HPDE6-E6E7 (cell line): ENCODE results near the gene ENTPD5.
"Not testable (repeated sequence)": the region's sequence is repeated elsewhere in the genome, so short reads cannot be mapped to it uniquely, and the experiment has no call there.

ENCODE experiments used
- DNase-seq: peaks from one replicate; pipeline ENCODE4 v3.0.0; 2011; ENCODE audit warnings: missing footprints; ENCODE audit errors: extremely low spot score

ENTPD5 gene

DNA sequence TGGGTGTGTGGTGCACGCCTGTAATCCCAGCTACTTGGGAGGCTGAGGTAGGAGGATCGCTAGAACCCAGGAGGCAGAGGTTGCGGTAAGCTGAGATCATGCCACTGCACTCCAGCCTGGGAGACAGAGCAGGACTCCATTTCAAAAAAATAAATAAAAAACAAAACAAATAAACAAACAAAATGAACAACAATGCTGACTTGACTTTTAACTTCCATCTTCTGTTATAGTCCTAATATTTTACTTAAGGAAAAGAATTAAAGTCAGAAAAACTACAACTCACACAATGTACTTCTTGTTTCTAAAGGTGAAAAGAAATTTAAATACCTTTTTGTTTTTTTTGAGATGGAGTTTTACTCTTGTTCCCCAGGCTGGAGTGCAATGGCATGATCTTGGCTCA is 13.4 kb downstream of the ENTPD5 start:
- not testable (repeated sequence) for DNase-seq

- no peak for DNase-seq
These were observed 20.4 kb downstream of the ENTPD5 start for GRCh38 chr14:73998726-73999125.

- DNase-seq, result no peak
These were observed 21.1 kb downstream of the ENTPD5 start for GRCh38 chr14:73997944-73998447.

GRCh38 chr14:73997108-73997943 is 21.8 kb downstream of the ENTPD5 start:
- no peak for DNase-seq

- no peak for DNase-seq
These were observed 22.4 kb downstream of the ENTPD5 start for GRCh38 chr14:73996731-73997107.

- DNase-seq, result no peak
These were observed 23.1 kb downstream of the ENTPD5 start for GRCh38 chr14:73995977-73996378.

GRCh38 chr14:73994926-73995325 is 24.2 kb downstream of the ENTPD5 start:
- DNase-seq, result not testable (repeated sequence)

GRCh38 chr14:73991092-73991491 is 28.0 kb downstream of the ENTPD5 start:
- DNase-seq, result no peak

- not testable (repeated sequence) for DNase-seq
These were observed 30.4 kb downstream of the ENTPD5 start for GRCh38 chr14:73988656-73989055.

DNA sequence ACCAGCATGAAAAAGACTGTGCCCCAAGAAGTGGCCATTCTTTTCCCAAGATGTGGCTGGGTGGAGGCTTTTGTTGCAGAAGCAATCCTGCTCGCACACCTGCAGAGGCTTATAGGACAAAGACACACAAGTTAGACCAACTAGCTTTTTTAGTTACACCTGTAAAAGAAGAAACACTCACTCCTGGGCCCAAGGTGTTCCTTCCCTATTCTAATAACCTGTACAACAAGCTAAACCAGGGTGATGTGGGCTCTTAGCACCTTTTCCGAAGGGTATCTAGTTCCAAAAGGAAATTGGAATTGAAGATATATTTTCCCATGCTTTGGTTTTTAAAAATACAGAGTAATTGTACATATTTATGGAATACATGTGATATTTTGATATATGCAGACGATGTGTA is 31.0 kb downstream of the ENTPD5 start:
- DNase-seq, result no peak

GRCh38 chr14:73977896-73978295 is 41.2 kb downstream of the ENTPD5 start:
- no peak for DNase-seq

DNA sequence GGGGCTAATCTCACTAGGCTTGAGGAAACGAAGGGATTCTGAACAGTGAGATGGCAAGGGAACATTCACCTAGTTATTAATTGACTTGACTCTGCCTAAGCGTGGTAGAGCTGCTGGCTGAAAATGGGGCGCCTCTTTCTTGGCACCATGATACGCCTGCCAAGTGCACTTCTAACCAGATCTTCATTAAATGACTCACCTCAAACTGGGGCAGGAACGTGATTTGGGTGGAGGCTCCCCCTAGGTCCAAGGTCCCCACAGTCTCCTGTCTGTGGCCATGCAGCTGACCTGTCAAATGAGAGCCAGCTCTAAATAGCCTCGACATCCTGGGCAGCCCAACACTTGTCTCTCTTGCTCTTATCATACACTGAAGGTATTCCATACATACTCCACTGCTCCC is 43.0 kb downstream of the ENTPD5 start:
- no peak for DNase-seq

GRCh38 chr14:73973497-73973896 is 45.6 kb downstream of the ENTPD5 start:
- DNase-seq, result no peak

DNA sequence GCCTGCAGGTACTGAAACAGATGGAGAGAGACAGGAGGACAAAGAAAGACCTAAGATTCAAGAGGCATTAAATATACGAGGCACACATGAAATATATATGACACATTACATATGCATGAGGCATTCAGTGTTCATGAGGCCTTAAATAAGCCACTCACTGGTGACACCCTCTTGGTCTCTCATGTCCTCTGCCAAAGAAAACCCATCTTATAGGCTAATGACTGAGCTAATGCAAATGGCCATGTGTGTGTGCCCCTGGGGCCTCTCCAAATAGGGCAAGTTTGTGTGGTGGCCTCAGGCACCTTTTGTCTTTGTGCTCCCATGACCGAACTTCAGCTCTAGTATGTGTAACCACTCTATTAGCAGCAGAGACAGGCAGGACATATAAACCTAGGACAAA is 50.2 kb downstream of the ENTPD5 start:
- no peak for DNase-seq

DNA sequence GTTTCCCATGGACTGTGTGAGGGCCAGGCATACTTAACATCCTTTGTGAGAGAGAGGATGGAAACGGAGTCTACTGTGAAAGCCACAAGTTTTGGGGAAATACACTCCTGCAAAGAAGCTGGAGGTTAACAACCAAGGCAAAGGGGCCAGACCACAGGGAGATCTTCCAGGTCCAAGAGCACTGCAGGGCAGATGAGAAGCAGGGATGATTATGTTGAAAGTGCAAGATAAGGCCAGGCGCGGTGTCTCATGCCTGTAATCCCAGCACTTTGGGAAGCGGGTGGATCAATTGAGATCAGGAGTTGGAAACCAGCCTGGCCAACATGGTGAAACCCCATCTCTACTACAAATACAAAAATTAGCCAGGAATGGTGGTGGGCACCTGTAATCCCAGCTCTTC is 53.9 kb downstream of the ENTPD5 start:
- no peak for DNase-seq

DNA sequence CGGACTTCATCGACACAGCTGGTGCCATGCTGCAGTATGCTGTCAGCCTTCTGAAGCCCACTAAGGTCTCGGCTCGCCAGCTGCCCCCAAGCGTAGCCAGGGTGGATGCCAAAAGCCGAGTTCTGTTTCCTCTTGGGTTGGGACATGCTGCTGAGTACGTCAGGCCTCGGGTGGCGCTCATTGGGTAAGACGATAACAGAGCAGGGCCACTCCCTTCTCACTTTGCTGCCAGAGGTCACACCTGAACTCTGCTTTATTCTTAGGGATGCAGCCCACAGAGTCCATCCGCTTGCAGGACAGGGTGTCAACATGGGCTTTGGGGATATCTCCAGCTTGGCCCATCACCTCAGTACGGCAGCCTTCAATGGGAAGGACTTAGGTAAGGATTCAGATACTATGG is 57.9 kb downstream of the ENTPD5 start:
- no peak for DNase-seq

DNA sequence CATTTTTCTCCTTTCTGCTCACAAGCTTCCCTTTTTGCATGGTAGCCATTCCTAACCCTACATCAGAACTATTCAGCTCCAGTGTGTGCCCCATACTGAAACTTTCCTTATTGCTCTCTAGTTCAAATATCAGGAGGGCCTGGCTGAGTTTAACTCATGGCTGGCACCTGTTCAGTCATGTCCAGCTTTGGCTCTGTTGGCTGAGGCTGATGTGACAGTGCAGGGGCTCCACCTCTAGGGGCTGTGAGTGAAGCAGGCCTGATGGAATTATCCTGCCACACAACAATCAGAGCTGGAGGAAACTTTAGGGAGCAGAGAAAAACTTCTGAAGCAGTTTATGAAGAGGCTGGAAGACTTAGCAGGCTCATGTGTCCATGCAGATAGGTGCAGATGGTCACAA is 60.5 kb downstream of the ENTPD5 start:
- no peak for DNase-seq

- no peak for DNase-seq
These were observed 63.4 kb downstream of the ENTPD5 start for GRCh38 chr14:73955674-73956073.

- DNase-seq, result no peak
These were observed 65.4 kb downstream of the ENTPD5 start for GRCh38 chr14:73953731-73954130.

DNA sequence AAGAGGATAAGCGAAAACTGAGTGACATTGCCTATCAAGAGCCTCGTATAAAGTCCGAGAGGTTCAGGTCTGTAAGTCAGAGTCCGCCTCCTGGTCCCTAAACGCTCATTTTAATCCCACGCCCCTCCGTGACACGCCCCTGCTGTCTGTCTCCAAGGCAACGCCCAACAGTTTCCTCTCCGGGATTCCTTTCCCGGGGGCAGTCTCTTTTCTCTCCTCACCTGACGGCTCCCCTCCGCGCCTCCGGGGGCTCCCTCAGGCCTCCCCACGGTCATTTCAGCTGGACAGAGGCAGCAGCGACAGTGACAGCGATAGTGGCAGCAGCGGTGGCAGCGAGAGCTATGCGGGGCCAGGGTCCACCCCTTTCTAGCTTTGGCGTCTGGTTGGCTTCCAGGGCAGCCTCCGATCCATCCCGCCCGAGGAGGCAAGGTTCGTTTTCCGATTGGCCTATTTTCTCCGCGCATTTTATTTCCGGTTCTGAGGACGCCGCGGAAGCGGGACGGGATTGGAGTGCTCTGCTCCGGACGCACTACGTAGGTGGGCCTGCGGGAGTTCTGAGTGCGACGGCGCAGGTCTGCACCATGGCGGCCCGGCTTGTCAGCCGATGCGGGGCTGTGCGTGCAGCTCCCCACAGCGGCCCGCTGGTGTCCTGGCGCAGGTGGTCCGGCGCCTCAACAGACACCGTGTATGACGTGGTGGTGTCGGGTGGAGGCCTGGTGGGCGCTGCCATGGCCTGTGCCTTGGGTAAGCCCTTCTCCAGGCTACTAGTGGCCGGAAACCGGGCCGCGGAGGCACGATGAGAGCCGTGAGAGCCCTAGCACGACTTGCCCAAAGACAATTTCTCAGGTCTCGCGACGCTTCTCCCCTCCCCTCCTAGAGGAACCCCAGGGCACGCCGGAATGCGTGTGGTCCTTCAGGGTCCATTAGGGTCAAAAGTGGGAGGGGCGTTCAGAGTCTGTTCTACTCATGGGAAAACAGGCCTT is 69.0 kb downstream of the ENTPD5 start, which contains the start of the genes COQ6 and FAM161B:
COQ6 (plus strand) TSS at position 551 of the 983 bp plus-strand sequence; CDS start at position 582, 31 bp downstream.
FAM161B (minus strand) TSS at position 343 of the 983 bp plus-strand sequence; CDS start at position 275, 68 bp downstream.
- peak; percentile 95 for DNase-seq

DNA sequence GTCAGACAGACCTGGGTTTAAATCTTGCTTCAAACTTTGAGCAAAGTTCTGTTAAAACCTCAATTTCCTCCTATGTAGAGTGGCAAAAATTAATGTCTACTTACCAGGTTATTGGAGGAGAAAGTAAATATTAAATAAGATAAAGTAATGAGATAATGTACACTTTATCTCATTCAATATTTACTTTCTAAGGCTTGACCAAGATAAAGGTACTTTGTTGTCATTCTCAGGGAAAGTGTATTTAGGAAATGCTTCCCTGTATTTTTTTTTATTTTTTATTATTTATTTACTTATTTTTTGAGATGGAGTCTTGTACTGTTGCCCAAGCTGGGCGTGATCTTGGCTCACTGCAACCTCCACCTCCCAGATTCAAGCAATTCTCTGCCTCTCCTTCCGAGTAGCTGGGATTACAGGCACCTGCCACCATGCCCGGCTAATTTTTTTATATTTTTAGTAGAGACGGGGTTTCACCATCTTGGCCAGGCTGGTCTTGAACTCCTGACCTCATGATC is 73.9 kb downstream of the ENTPD5 start:
- no peak for DNase-seq
